HUES48 (cell line): ENCODE measurements around the gene MT1X.

Experiments used
- H3K27ac ChIP-seq: one replicate; pipeline ENCODE4 v1.7.0; 2013; ENCODE audit warnings: low read depth, low read length, inconsistent platforms
- H3K27me3 ChIP-seq: 2 replicates; pipeline ENCODE4 v1.6.1; 2013; ENCODE audit warnings: mild to moderate bottlenecking, low read length; ENCODE audit not compliant: control insufficient read depth, insufficient read depth
- H3K36me3 ChIP-seq: 2 replicates; pipeline ENCODE4 v1.6.1; 2013; ENCODE audit warnings: low read length; ENCODE audit not compliant: control insufficient read depth, insufficient read depth
- H3K4me1 ChIP-seq: 2 replicates; pipeline ENCODE4 v1.6.1; 2013; ENCODE audit warnings: mild to moderate bottlenecking, low read length; ENCODE audit not compliant: control insufficient read depth, insufficient read depth
- H3K4me3 ChIP-seq: 2 replicates; pipeline ENCODE4 v1.5.1; 2013; ENCODE audit warnings: mild to moderate bottlenecking, low read depth, low read length
- H3K9ac ChIP-seq: 2 replicates; pipeline ENCODE4 v1.6.1; 2013; ENCODE audit warnings: mild to moderate bottlenecking, low read depth, low read length, moderate library complexity
- H3K9me3 ChIP-seq: 2 replicates; pipeline ENCODE4 v1.6.1; 2013; ENCODE audit warnings: low read length; ENCODE audit not compliant: control insufficient read depth, insufficient read depth

MT1X gene

GRCh38 chr16:56700195-56700594, 17.9 kb downstream of the MT1X start:
- Histone ChIP-seq H3K4me1 (peaks cover 8% of the 10 kb centered on the region), H3K27ac (no peak overlapping the region), H3K9ac (no peak overlapping the region), H3K27me3 (no peaks in the 10 kb centered on the region), H3K4me3 (no peak overlapping the region), H3K36me3 (no peaks in the 10 kb centered on the region), H3K9me3 (no peaks in the 10 kb centered on the region)

GRCh38 chr16:56700631-56701030, 18.4 kb downstream of the MT1X start:
- no peaks in the 10 kb centered on the region for H3K27me3 ChIP-seq
- H3K36me3 ChIP-seq, result no peaks in the 10 kb centered on the region
- H3K4me3 ChIP-seq, result no peak overlapping the region
- H3K9ac ChIP-seq, result no peak overlapping the region
- H3K9me3 ChIP-seq, result no peaks in the 10 kb centered on the region
- peaks cover 8% of the 10 kb centered on the region for H3K4me1 ChIP-seq
- H3K27ac ChIP-seq, result no peak overlapping the region

- H3K9ac ChIP-seq, result no peak overlapping the region
Measured at GRCh38 chr16:56701534-56701933, 19.3 kb downstream of the MT1X start.

GRCh38 chr16:56702836-56703235, 20.6 kb downstream of the MT1X start:
- no peaks in the 10 kb centered on the region for H3K36me3 ChIP-seq
- peaks cover 8% of the 10 kb centered on the region for H3K4me1 ChIP-seq
- no peak overlapping the region for H3K27ac ChIP-seq
- H3K27me3 ChIP-seq, result no peaks in the 10 kb centered on the region
- H3K9me3 ChIP-seq, result no peaks in the 10 kb centered on the region
- no peak overlapping the region for H3K4me3 ChIP-seq
- no peak overlapping the region for H3K9ac ChIP-seq

More at GRCh38 chr16:56701534-56701933, 19.3 kb downstream of the MT1X start:
- Histone ChIP-seq H3K27ac (no peak overlapping the region), H3K9me3 (no peaks in the 10 kb centered on the region), H3K36me3 (no peaks in the 10 kb centered on the region), H3K4me1 (peaks cover 8% of the 10 kb centered on the region), H3K4me3 (no peak overlapping the region), H3K27me3 (no peaks in the 10 kb centered on the region)

GRCh38 chr16:56708525-56709442, 26.5 kb downstream of the MT1X start:
- H3K27ac ChIP-seq, result no peak overlapping the region
- no peaks in the 10 kb centered on the region for H3K9me3 ChIP-seq
- H3K9ac ChIP-seq, result no peak overlapping the region

GRCh38 chr16:56709443-56710040, 27.3 kb downstream of the MT1X start:
- Histone ChIP-seq H3K4me1 (peaks cover 7% of the 10 kb centered on the region), H3K9ac (no peak overlapping the region), H3K27me3 (no peaks in the 10 kb centered on the region), H3K27ac (no peak overlapping the region), H3K9me3 (no peaks in the 10 kb centered on the region), H3K4me3 (no peak overlapping the region), H3K36me3 (no peaks in the 10 kb centered on the region)

More at GRCh38 chr16:56708525-56709442, 26.5 kb downstream of the MT1X start:
- H3K27me3 ChIP-seq, result no peaks in the 10 kb centered on the region
- peaks cover 7% of the 10 kb centered on the region for H3K4me1 ChIP-seq
- no peak overlapping the region for H3K4me3 ChIP-seq
- no peaks in the 10 kb centered on the region for H3K36me3 ChIP-seq

- no peak overlapping the region for H3K4me3 ChIP-seq
- H3K9me3 ChIP-seq, result no peaks in the 10 kb centered on the region
- peaks cover 7% of the 10 kb centered on the region for H3K4me1 ChIP-seq
- no peaks in the 10 kb centered on the region for H3K36me3 ChIP-seq
- no peak overlapping the region for H3K9ac ChIP-seq
- H3K27ac ChIP-seq, result no peak overlapping the region
- H3K27me3 ChIP-seq, result no peaks in the 10 kb centered on the region
Measured at GRCh38 chr16:56710181-56710737, 28.0 kb downstream of the MT1X start.

GRCh38 chr16:56711862-56712261, 29.6 kb downstream of the MT1X start:
- Histone ChIP-seq H3K36me3 (no peaks in the 10 kb centered on the region), H3K9ac (no peak overlapping the region), H3K27ac (no peak overlapping the region), H3K4me1 (peaks cover 14% of the 10 kb centered on the region), H3K9me3 (no peaks in the 10 kb centered on the region), H3K27me3 (no peaks in the 10 kb centered on the region), H3K4me3 (no peak overlapping the region)

GRCh38 chr16:56713794-56714193, 31.5 kb downstream of the MT1X start:
- no peaks in the 10 kb centered on the region for H3K27me3 ChIP-seq
- no peaks in the 10 kb centered on the region for H3K36me3 ChIP-seq
- no peak overlapping the region for H3K27ac ChIP-seq
- no peaks in the 10 kb centered on the region for H3K9me3 ChIP-seq
- H3K4me1 ChIP-seq, result peaks cover 7% of the 10 kb centered on the region
- H3K9ac ChIP-seq, result no peak overlapping the region
- H3K4me3 ChIP-seq, result no peak overlapping the region

- peaks cover 7% of the 10 kb centered on the region; the same call in 1 of the 2 replicates for H3K4me1 ChIP-seq
- no peak overlapping the region for H3K9ac ChIP-seq
- H3K27me3 ChIP-seq, result no peaks in the 10 kb centered on the region
- no peak overlapping the region for H3K27ac ChIP-seq
- no peak overlapping the region for H3K4me3 ChIP-seq
- H3K36me3 ChIP-seq, result no peaks in the 10 kb centered on the region
- H3K9me3 ChIP-seq, result no peaks in the 10 kb centered on the region
Measured at GRCh38 chr16:56715126-56715525, 32.9 kb downstream of the MT1X start.

- Histone ChIP-seq H3K36me3 (no peaks in the 10 kb centered on the region), H3K4me1 (peaks cover 7% of the 10 kb centered on the region; the same call in 1 of the 2 replicates), H3K9ac (no peak overlapping the region), H3K9me3 (no peaks in the 10 kb centered on the region), H3K27ac (no peak overlapping the region), H3K4me3 (no peak overlapping the region), H3K27me3 (no peaks in the 10 kb centered on the region; the same call in 1 of the 2 replicates)
Measured at GRCh38 chr16:56716761-56717160, 34.5 kb downstream of the MT1X start.
